HG02678 (cell line): ENCODE measurements around the gene CD47.

ENCODE experiments used
- ATAC-seq: cut with Tn5 transposase; IDR thresholded peaks from one replicate; pipeline ENCODE4 v1.9.1; 2021; ENCODE audit warnings: mild to moderate bottlenecking, moderate library complexity; ENCODE audit not compliant: unreplicated experiment

The CD47 gene

GRCh38 chr3:108018552-108018951 is 72.3 kb downstream of the CD47 start:
- ATAC-seq, result no peak

GRCh38 chr3:108017587-108017986 is 73.2 kb downstream of the CD47 start:
- no peak for ATAC-seq

- ATAC-seq, result no peak
Observed at GRCh38 chr3:108014943-108015342, 75.9 kb downstream of the CD47 start.

- ATAC-seq, result no peak
Observed at GRCh38 chr3:108013141-108014055, 77.4 kb downstream of the CD47 start.

GRCh38 chr3:108012304-108012703 is 78.5 kb downstream of the CD47 start:
- ATAC-seq, result no peak

GRCh38 chr3:108011616-108012015 is 79.2 kb downstream of the CD47 start:
- no peak for ATAC-seq

GRCh38 chr3:108008931-108009639 is 81.7 kb downstream of the CD47 start:
- ATAC-seq, result no peak

GRCh38 chr3:108008106-108008505 is 82.7 kb downstream of the CD47 start:
- ATAC-seq, result no peak

- ATAC-seq, result no peak
Observed at GRCh38 chr3:108006881-108007331, 83.9 kb downstream of the CD47 start.

GRCh38 chr3:108006077-108006771 is 84.6 kb downstream of the CD47 start:
- no peak for ATAC-seq

GRCh38 chr3:108004647-108005046 is 86.2 kb downstream of the CD47 start:
- no peak for ATAC-seq

GRCh38 chr3:108001457-108001856 is 89.4 kb downstream of the CD47 start:
- ATAC-seq, result no peak

- ATAC-seq, result no peak
Observed at GRCh38 chr3:107999215-107999775, 91.5 kb downstream of the CD47 start.

GRCh38 chr3:107997671-107998070 is 93.2 kb downstream of the CD47 start:
- no peak for ATAC-seq

- no peak for ATAC-seq
Observed at GRCh38 chr3:107995823-107996222, 95.0 kb downstream of the CD47 start.

GRCh38 chr3:107994956-107995715 is 95.7 kb downstream of the CD47 start:
- ATAC-seq, result no peak

- no peak for ATAC-seq
Observed at GRCh38 chr3:107994181-107994580, 96.7 kb downstream of the CD47 start.

GRCh38 chr3:107993771-107994170 is 97.1 kb downstream of the CD47 start:
- ATAC-seq, result no peak
